HG03175 (cell line): ENCODE measurements around the gene SLC6A6.
"Not testable (repeated sequence)": the region's sequence is repeated elsewhere in the genome, so short reads cannot be mapped to it uniquely, and the experiment has no call there.

Experiments
- ATAC-seq: cut with Tn5 transposase; IDR thresholded peaks from one replicate; pipeline ENCODE4 v1.9.1; 2021; ENCODE audit warnings: mild to moderate bottlenecking, moderate library complexity; ENCODE audit not compliant: unreplicated experiment

Gene SLC6A6

DNA sequence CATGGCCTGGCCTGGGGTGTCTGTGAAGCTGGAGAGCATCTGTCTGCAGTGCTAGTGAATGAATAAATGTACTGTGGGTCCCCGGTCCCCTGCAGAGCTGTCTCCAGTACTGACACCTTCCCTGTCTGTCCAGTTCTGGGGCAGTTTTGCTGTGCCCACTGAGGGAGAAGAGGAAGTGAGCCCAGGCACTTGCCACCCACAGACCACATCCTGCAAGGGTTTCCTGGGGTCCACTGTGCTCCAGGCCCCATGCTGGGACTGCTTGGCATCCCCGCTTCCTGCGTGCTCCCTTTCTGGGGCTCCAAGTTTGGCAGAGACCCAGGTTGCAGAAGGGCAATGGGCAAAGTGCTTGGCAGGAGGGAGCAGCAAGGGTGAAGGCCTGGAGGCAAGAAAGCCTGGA, 4.9 kb upstream of the SLC6A6 start:
- ATAC-seq, result peak; percentile 22

DNA sequence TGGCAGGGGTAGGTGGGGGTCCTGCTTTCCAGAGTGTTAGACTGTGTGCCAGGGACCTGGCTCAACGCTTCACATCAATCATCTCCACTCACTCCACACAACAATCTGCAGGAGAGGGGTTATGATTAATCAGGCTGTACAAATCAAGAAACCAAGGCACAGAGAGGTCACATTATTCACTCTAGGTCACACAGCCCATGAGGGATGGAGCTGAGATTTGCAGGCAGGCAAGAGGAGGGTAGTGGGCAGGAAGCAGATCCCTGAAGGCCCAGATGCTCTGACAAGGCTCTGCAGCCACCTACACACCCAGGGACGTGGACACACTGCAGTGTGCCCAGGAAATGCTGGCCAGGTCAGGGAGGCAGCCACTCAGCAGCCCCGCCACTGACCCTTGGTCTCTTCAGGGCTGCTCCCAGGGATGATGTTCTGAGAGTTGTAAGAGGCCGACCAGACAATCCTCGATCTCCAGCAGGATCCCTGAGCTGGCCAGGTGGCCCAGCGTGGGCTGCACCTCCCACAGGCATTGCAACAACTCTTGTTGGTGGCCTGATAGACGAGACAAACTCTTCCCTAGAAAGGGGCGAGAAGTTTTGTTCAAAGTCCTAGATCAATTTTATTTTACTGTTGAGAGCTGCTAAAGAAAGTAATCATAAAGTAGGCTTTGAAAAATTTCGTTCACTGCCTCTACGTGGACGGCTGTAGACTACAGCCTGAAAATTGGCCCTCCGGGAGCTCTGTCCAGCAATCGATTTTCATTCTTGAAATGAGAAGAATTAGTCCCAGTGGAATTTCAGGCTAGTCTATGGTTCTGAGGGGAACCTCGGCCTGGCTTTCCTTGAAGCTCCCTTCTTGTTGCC, 4.2 kb upstream of the SLC6A6 start:
- ATAC-seq, result no peak

DNA sequence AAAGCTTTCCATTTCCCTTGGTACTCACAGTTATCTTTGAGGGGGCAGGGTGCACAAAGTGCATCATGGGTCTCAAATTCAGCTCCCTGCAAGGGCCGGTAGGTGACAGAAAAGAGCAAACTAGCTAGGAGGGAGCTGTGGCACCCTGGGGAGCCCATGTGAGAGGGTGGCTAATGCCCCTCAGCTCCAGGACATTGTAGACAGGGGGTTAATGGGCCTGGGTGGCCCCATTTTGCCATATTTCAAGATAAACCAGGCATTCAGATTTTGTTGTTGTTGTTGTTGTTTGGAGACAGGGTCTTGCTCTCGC, 3.7 kb upstream of the SLC6A6 start:
- ATAC-seq, result no peak

DNA sequence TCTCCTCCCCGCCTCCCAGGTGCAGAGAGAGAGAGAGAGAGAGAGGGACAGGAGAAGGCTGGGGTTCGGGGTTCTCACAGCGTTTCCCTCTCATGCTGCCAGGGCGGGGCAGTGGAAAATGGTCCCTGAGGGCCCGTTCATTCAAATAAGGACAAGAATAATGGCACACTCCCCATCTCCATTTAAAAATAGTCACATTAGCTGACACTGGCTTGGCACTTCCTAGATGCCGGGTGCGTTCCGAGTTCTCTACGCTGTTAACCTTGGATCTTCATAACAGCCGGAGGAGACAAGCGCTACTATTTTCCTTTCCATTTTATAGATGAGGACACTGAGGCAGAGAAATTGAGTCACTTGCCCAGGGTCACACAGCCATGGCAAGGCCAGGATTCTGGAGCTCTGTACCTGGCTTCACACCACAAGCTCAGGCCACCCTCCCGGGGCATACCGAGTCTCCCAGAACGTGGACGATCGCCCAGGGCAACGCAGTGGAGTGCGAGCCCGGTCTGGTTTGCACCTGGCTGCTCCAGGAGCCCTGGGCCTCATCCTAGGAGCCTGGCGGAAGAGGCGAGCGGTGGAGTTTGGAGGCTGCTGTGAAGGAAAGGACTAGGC, 608 bp upstream of the SLC6A6 start:
- ATAC-seq, result no peak

DNA sequence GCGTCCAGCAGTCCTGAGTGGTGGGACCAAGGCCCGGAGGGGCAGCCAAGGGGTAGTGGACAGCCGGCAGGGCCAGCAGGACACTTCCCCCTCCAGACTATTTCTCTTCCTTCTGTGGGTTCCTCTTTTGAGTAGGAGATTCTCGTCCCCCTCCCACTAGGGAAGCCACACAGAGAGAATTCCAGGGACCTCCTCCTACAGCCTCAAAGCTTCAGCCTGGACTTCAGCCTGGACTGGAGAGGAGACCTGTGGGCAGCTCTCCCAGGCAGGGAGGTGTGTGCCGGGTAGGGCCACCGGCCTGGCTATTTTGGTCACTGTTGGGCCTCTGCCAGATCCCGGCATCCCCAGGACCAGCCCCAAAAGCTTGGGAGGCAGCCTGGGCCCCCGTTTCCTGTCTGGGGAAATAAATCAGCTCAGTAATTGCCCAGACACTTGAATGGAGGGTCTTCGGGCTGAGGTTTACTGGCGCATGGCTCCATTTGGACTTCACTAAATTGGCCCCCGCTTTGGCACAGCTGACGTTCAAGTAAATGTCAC, 1.3 kb downstream of the SLC6A6 start:
- ATAC-seq, result no peak

DNA sequence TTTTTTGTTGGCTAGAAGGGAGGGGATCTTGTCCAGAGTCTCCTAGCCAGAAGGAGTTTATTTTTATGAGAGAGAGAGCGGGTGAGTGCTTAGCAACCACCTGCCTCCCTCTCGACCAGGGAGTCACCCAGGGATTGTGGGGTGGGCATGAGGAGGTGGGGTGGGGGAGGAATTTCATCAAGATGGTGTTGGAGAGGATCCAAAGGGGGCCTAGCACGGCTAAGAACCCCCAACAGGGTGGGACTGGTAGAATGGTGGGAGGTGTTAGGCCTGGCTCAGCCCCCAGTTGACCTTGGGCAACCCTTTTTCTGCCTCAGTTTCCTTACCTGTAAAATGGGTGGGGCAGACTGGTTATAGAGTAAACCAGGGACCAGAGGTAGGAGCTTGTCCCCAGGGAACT, 1.8 kb downstream of the SLC6A6 start:
- no peak for ATAC-seq

DNA sequence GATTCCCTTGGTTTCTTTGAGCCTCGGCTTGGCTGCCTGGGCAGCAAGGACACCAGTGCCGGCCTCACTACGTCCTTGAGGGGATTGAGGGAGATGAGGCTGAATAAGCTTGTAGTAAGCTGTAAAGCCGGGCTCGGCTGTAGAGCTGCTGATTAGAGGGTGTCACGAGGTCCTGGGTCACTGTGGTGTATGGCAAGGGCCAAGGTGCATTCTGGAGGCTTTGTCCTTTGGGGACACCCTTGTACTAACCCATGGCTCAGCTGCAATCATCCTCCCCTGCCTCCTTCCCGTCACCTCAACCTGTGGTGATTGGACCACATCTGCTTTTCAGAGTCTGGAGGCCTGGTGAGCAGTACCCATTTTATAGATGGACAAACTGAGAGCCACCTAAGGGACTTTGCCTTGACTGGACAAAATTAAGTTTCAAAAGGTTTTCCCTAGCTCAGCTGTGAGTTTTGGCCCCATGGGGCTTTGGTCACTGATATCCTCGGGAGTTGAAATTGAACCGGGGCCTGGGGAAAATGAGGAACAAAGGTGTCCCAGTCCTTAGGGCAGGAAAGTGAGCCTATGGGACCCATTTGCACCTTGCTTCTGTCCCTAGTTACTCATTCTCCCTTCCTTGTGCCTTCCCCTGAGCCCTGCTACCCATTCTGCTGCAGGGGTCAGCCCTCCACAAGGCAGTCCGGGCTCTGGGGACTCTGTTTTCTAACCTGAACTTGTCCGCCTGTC, 2.4 kb downstream of the SLC6A6 start:
- no peak for ATAC-seq

DNA sequence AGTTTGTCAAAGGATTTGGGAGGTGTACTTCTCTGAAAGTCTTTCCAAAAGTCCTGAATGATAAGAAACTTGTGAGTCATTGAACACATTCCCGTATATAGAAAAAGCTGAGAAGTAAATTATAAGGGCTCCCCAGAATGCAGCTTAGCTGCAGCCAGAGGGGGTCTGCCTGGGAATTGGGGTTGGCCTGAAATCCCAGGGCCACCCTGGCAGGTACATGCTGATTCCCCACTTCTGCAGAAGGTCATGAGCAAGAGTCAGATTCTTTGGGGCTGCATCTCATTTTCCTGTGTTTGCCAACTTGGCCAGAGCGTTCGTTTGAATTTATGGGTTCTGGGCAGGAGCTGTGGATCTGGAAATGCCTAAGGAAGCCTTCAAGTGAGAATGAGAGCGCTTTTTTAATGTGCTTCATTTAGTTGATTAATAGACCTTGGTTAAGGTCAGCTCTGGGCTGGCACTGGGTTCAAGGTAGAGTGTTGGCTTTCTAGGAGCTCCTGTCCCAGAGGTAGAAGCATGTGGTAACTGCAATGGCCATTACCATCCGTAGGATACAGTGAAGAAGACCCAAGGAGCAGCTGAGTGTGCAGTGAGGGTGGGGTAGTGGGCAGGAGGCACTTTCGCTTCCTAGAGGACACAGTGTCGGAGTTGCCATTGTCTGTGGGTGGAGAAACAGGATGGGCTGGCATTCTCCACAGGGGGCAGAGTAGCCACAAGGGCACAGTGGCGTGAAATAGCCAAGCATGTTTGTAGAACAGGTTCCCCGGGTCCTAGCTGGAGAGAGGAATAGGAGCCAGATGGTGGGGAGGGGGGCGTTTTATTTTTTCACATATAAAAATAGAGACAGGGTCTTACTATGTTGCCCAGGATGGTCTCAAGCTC, 3.2 kb downstream of the SLC6A6 start:
- no peak for ATAC-seq

DNA sequence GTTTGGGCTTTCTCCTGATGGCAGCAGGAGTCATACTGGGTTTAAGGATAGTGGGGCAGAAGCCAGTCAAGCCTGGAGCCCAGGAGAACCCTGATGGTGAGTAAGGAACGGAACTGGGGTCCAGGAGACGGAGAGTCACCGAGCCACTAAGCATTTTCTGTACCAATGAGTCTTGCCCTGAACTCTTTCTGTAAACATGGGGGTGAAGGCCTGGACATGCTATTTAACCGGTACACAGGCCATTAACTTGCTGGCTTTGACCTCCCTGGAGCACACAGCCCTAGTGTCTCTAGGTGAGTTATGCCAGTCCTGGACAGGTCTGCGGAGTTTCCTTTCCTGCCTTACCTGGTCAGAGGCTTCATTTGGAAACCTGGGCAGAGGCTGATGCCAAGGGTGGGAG, 3.9 kb downstream of the SLC6A6 start:
- ATAC-seq, result no peak

DNA sequence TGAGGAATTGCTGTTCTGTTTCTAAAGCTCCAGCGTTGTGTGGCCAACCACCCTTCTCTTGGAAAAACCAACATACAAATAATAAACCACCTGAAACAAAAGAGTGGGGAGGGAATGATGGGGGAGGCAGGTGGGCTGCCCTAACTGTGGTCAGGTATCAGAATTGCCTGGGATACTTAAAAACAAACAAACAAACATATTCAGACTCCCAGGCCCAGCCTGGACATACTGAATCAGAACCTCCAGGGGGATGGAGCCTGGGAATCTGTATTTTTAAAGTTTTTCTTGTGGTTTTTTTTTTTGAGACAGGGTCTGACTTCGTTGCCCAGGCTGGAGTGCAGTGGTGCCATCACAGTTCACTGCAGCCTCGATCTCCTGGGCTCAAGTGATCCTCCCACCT, 4.4 kb downstream of the SLC6A6 start:
- no peak for ATAC-seq

DNA sequence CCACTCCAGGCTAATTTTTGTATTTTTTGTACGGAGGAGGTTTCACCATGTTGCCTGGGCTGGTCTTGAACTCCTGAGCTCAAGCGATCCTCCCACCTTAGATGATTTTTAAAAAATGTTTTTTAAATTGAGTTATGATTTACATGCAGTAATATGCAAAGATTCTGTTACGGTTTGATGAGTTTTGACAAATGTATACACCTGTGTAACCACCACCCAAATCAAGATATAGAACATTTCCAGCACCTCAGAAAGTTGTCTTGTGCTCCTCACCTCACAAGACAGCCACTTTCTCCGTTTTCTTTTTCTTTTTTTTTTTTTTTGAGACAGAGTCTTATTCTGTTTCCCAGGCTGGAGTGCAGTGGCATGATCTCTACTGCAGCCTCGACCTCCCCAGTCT, 4.8 kb downstream of the SLC6A6 start:
- ATAC-seq, result no peak

DNA sequence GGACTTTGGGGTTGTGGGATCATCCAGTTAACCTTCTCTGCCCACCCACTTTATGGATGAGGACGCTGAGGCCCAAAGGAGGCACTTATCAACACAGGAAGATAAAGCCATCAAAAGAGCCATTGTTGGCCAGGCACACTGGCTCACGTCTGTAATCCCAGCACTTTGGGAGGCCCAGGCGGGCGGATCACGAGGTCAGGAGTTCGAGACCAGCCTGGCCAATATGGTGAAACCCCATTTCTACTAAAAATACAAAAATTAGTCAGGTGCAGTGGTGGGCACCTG, 7.3 kb downstream of the SLC6A6 start:
- ATAC-seq, result not testable (repeated sequence)

DNA sequence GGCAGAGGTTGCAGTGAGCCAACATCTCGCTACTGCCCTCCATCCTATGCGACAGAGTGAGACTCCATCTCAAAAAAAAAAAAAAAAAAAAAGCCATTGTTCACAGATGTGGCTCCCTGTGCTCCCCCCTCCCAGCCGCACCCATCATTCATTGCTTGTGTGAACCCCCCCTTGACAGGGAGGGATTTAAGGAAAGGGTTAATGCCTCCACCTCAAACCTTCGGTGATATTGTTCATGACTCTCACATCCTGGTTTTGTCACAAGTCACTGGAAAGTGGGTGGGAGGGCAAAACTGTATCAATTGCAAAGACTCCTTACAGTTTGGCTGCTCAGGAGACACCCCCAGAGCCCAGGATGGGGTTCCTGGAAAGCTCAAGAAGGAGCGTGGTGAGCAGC, 7.7 kb downstream of the SLC6A6 start:
- ATAC-seq, result no peak

DNA sequence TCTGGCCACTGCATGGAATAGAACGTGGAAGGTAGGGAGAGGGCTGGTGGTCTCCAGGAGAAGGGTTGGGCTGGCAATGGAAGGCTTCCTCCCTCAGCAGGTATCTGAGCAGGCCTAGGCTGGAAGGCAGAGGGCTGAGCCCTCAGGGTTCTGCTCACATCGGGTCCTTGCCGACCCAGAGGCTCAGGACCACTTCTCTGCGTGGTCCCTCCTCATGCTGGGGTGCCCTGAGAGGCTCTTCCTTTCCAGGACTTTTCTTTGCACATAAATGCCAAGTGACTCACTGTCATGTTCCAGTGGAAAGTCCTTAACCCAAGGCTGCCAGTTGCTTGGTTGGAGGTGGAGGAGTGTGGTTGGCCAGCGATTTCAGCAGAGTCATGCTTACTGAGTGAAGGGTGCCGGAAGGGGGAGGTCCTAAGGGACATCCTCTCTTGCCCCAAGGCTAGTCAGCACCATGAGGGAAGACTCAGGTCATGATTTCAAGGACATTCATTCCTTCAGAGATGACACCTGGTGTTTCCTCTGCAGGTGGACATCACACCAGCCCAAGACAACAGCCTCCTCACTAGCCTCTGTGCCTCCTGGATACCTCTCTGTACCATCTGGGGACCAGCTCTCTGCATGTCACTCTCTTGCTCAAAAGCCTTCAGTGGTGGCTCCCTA, 8.2 kb downstream of the SLC6A6 start:
- ATAC-seq, result no peak

DNA sequence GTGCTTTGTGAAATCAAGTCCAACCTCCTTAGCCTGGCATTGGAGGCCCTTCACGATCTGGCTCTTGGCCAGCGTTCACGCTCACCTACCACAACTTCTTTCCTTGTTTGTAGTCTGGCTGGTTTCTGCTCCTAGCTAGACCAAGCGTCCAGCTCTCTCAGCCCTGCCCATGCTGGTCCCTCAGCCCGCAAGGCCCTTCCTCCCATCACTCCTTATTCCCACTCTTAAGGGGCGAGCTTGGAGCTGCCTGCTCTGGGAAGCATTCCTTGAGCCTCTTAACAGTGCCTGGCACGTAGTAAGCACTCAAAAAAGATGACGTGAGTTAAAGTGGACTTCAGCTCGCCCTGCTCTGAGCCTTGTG, 8.7 kb downstream of the SLC6A6 start:
- ATAC-seq, result no peak

DNA sequence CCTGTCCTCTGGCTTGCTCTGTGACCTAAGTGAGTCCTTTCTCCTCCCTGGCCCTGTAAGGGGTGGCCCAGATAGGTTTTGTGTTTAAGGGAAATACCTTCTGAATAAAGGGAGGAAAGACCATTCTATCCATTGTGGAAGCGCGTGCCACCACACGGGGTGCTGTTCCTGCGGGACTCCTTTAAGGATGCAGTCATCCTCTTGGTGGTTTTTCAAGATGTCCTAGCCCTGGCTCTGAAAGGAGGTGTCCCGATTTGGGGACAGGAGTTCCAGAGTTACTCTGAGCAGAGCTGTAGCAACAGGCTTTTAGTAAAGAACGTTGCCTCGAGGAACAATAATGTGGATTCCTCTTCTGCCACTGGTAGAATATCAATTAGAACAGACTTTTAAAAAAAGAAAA, 9.6 kb downstream of the SLC6A6 start:
- ATAC-seq, result no peak

DNA sequence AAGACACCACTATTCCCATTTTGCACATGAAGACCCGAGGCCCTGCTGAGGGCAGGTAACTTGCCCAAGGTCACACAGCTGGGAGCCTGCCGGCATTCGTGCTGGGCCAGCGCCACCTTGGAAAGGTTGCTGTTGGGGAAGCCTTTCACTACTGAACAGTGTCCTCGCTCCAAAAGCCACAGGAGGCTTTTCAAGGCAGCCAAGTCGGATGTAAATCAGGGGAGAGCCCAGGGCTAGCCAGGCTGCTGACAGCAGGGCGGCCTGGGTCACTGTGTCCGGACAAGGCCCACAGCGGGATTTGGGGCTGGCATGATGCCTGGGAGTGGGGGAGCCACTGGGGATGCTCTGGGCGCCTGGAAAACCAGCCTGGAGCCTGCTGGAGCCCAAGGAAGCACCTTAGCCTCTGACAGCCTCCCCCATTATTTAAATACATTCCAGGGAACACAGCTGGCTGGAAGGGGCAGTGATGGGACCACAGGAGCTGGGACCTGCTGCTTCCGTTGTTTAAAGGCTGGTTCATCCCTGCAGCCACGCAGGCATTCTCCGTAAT, 10.5 kb downstream of the SLC6A6 start:
- ATAC-seq, result no peak

DNA sequence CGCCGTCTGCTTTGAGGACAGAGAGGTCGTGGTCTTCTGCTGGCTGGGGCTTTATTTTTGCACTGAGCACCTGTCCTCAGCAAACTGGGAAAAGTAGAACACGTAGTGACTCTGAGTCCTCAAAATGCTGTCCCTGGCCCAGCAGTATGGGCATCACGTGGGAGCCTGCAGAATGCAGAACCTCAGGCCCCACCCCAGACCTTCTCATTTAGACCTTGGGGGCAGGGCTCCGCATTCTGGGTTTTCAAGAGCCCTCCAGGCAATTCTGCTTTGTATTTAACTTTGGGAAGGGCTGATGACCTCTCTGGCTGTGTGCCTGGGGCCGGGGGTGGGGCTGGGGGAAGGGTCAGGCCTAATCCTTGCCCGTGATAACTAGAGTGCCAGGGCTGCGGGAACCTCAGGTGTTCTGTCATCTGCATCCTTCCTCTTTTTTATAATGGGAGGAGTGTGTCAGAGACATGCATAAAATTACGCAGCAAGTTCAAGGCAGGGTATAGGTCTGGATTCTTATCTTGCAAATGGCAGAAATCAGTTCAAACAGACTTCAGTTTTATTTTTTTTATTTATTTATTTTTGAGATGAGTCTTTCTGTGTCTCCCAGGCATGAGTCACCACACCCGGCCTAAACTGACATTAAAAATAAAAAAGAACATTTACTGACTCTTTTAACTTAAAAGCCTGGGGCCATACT, 11.1 kb downstream of the SLC6A6 start:
- no peak for ATAC-seq

DNA sequence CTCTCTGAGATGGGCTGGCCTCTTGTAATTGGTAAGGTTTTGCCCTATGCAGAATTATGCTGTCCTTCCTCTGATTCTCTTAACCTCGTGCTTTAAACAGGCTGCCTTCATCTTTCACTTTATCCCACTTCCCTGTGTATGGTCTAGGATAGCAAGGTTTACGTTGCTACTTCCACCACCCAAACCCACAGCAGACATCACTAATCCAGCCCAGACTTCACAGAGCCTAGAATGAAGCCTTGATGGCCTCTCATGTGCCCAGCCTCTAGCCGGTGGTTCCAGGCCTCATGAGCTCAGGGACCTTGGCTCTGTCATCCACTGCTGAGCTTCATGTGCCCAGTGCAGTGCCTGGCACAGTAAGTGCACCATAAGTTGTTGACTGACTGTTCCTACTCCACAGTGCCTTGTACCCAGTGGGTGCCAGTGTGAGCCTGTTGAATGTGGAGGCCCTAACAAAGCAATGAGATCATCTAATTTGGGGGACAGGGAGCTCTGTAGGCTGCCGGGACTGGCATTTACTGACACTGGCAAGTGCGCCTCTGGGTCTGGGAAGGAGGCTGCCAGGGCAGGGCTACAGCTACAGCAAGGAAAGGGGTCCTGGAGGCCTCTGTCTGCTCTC, 12.5 kb downstream of the SLC6A6 start:
- ATAC-seq, result no peak
